ENCODE data around the gene MAP2K3.
"Not testable (repeated sequence)": the region's sequence is repeated elsewhere in the genome, so short reads cannot be mapped to it uniquely, and the experiment has no call there.

DNA sequence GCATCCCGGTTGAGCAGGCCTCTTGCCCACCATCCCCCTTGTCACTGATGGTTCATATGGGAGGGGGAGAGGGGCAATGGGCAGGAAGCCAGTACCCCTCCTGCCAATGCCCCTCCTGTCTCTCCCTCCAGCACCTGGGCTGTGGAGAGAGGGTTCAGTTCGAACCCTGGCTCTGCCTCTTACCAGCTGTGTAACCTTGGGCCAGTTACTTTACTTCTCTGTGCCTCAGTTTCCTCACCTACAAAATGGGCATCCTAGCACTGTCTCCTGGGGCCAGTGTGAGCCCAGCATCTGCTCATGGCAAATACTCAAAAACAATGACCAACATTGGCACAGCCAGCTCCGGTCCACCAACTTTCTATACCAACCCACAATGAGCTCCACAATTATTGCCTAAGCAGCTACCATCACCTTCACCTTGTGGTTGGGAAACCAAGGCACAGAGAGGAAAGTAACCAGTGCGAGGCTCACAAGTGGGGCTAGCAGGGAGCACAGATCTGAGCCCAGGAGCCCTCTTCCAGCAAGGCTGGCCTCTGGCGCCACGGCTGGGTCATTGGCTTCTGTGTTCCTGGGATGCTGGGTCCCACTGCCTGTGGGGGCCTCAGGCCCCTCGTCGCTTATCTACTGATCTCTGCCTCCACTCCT is 53.6 kb downstream of the MAP2K3 start:
- TF ChIP-seq, protein P1, sequence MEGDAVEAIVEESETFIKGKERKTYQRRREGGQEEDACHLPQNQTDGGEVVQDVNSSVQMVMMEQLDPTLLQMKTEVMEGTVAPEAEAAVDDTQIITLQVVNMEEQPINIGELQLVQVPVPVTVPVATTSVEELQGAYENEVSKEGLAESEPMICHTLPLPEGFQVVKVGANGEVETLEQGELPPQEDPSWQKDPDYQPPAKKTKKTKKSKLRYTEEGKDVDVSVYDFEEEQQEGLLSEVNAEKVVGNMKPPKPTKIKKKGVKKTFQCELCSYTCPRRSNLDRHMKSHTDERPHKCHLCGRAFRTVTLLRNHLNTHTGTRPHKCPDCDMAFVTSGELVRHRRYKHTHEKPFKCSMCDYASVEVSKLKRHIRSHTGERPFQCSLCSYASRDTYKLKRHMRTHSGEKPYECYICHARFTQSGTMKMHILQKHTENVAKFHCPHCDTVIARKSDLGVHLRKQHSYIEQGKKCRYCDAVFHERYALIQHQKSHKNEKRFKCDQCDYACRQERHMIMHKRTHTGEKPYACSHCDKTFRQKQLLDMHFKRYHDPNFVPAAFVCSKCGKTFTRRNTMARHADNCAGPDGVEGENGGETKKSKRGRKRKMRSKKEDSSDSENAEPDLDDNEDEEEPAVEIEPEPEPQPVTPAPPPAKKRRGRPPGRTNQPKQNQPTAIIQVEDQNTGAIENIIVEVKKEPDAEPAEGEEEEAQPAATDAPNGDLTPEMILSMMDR (IDR thresholded peaks at IDR 0.05) = not testable (repeated sequence)
- TF ChIP-seq POLR2A (IDR thresholded peaks at IDR 0.05) = not testable (repeated sequence)

Measured in adrenal gland (tissue), 5 donors.